ENCODE results near the gene ANAPC15. TPM values are rescaled to one million over a fixed set of nuclear protein-coding genes. Genes with fewer than 3 reads are reported as not detected.

ANAPC15 gene
- polyA plus RNA-seq, 1 of the 3 experiments (the other 2 are of a cell fraction): 92.3 TPM

GRCh38 chr11:72136684-72137262 is 24.3 kb upstream of the ANAPC15 start:
- Histone ChIP-seq H3K4me1 (ENCODE audit: control insufficient read depth in 1 of 2, insufficient read depth in 2 of 2, low read depth in 1 of 2, low read length in 1 of 2) (no peaks in the 10 kb centered on the region), H4K20me1 (ENCODE audit: insufficient read depth) (no peaks in the 10 kb centered on the region), H3K4me2 (no peak overlapping the region), H3K9ac (no peak overlapping the region), H2AFZ (ENCODE audit: low read depth) (no peak overlapping the region), H3K79me2 (ENCODE audit: insufficient read depth) (no peaks in the 10 kb centered on the region), H3K9me3 (no peaks in the 10 kb centered on the region), H3K27me3 (ENCODE audit: insufficient read depth) (0 out of 2 replicates have a peak, but pooled peaks cover 4% of the 10 kb centered on the region), H3K27ac (ENCODE audit: low read depth in 2 of 2, low read length in 1 of 2) (no peak overlapping the region), H3K36me3 (replicated peaks in 1 of 2; ENCODE audit: control insufficient read depth in 1 of 2, insufficient read depth in 2 of 2, low read length in 1 of 2) (no peaks in the 10 kb centered on the region), H3K4me3 (ENCODE audit: low read depth in 2 of 2, low read length in 1 of 2) (no peak overlapping the region), H3K9me2 (no peaks in the 10 kb centered on the region), H3F3A (replicated peaks; ENCODE audit: insufficient read depth) (no peaks in the 10 kb centered on the region)
- TF ChIP-seq RXRA (IDR thresholded peaks at IDR 0.05; ENCODE audit: borderline replicate concordance, low read depth): no peak
- no peak for TF ChIP-seq GATA2 (CRISPR knock-in tag; IDR thresholded peaks at IDR 0.05)
- no peak for TF ChIP-seq FOXJ3 (CRISPR knock-in tag; IDR thresholded peaks at IDR 0.05)
- TF ChIP-seq, protein P1, sequence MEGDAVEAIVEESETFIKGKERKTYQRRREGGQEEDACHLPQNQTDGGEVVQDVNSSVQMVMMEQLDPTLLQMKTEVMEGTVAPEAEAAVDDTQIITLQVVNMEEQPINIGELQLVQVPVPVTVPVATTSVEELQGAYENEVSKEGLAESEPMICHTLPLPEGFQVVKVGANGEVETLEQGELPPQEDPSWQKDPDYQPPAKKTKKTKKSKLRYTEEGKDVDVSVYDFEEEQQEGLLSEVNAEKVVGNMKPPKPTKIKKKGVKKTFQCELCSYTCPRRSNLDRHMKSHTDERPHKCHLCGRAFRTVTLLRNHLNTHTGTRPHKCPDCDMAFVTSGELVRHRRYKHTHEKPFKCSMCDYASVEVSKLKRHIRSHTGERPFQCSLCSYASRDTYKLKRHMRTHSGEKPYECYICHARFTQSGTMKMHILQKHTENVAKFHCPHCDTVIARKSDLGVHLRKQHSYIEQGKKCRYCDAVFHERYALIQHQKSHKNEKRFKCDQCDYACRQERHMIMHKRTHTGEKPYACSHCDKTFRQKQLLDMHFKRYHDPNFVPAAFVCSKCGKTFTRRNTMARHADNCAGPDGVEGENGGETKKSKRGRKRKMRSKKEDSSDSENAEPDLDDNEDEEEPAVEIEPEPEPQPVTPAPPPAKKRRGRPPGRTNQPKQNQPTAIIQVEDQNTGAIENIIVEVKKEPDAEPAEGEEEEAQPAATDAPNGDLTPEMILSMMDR (IDR thresholded peaks at IDR 0.05): no peak
- CTCF ChIA-PET: interaction anchor here (0.6 to 2.3 kb wide), 3 partner anchors 10 to 159 kb away, joined by 3 to 7 read pairs (median 3); no protein-coding TSS in a partner anchor
- WGBS (ENCODE audit: low lambda C conversion rate): 69% methylated on average over 4 of the region's 4 CpGs
- POLR2A ChIA-PET: interaction anchor here (0.7 kb wide), 1 partner anchor 100 kb away, joined by 3 read pairs; no protein-coding TSS in a partner anchor
- no peak for DNase-seq

DNA sequence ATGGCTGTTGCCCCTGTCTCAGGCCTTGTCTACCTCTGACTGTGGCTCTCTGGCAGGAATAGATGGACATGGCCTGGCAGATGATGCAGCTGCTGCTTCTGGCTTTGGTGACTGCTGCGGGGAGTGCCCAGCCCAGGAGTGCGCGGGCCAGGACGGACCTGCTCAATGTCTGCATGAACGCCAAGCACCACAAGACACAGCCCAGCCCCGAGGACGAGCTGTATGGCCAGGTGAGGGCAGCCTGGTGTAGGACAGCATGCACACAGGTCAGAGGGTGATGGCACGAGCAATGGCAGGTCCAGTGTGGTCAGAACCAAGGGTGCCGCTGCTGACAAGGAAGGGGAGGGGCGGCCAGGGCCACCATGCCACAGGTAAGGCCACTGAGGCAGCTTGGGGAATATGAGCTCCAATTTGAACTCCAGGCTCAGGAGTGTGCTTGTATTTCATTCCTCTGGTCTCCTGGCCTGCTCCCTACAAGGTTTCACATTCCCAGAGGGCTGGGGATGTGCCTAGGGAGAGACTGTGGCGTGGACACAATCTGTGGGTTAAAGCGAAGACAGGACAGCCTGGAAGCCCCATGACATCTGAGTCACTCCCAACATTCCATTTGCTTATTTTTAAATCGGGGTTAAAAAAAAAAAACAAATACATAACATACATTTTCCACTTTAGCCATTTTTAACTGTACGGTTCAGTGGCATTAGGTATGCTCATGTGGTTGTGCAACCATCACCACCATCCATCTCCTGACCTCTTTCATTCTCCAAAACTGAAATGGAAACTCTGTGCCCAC is 23.6 kb upstream of the ANAPC15 start:
- H3K4me3 ChIP-seq (ENCODE audit: low read depth in 2 of 2, low read length in 1 of 2): no peak overlapping the region
- H3K9me2 ChIP-seq: no peaks in the 10 kb centered on the region
- H3K27me3 ChIP-seq (ENCODE audit: insufficient read depth): 0 out of 2 replicates have a peak, but pooled peaks cover 4% of the 10 kb centered on the region
- no peak overlapping the region for H3K27ac ChIP-seq (ENCODE audit: low read depth in 2 of 2, low read length in 1 of 2)
- H3K4me1 ChIP-seq (ENCODE audit: control insufficient read depth in 1 of 2, insufficient read depth in 2 of 2, low read depth in 1 of 2, low read length in 1 of 2): no peaks in the 10 kb centered on the region
- H3K36me3 ChIP-seq (replicated peaks in 1 of 2; ENCODE audit: control insufficient read depth in 1 of 2, insufficient read depth in 2 of 2, low read length in 1 of 2): no peaks in the 10 kb centered on the region
- ChIA-PET CTCF (interaction anchor here (1.1 kb wide), 1 partner anchor 8 kb away, joined by 4 read pairs; no protein-coding TSS in a partner anchor), POLR2A (no interaction called here)
- H4K20me1 ChIP-seq (ENCODE audit: insufficient read depth): no peaks in the 10 kb centered on the region
- no peaks in the 10 kb centered on the region for H3K79me2 ChIP-seq (ENCODE audit: insufficient read depth)
- H3K4me2 ChIP-seq: no peak overlapping the region
- no peak overlapping the region for H2AFZ ChIP-seq (ENCODE audit: low read depth)
- WGBS (ENCODE audit: low lambda C conversion rate): 79% methylated on average over 13 of the region's 14 CpGs
- no peak for DNase-seq
- no peaks in the 10 kb centered on the region for H3F3A ChIP-seq (replicated peaks; ENCODE audit: insufficient read depth)
- H3K9me3 ChIP-seq: no peaks in the 10 kb centered on the region
- H3K9ac ChIP-seq: no peak overlapping the region
- TF ChIP-seq MEF2A (IDR thresholded peaks at IDR 0.05; ENCODE audit: borderline replicate concordance, low read depth): no peak
- TF ChIP-seq, protein P1 (IDR thresholded peaks at IDR 0.05): no peak
- no peak for TF ChIP-seq RFX5 (IDR thresholded peaks at IDR 0.05; ENCODE audit: low read length)
- TF ChIP-seq MXI1 (IDR thresholded peaks at IDR 0.05; ENCODE audit: low read depth, low read length): no peak
- TF ChIP-seq, protein P2, sequence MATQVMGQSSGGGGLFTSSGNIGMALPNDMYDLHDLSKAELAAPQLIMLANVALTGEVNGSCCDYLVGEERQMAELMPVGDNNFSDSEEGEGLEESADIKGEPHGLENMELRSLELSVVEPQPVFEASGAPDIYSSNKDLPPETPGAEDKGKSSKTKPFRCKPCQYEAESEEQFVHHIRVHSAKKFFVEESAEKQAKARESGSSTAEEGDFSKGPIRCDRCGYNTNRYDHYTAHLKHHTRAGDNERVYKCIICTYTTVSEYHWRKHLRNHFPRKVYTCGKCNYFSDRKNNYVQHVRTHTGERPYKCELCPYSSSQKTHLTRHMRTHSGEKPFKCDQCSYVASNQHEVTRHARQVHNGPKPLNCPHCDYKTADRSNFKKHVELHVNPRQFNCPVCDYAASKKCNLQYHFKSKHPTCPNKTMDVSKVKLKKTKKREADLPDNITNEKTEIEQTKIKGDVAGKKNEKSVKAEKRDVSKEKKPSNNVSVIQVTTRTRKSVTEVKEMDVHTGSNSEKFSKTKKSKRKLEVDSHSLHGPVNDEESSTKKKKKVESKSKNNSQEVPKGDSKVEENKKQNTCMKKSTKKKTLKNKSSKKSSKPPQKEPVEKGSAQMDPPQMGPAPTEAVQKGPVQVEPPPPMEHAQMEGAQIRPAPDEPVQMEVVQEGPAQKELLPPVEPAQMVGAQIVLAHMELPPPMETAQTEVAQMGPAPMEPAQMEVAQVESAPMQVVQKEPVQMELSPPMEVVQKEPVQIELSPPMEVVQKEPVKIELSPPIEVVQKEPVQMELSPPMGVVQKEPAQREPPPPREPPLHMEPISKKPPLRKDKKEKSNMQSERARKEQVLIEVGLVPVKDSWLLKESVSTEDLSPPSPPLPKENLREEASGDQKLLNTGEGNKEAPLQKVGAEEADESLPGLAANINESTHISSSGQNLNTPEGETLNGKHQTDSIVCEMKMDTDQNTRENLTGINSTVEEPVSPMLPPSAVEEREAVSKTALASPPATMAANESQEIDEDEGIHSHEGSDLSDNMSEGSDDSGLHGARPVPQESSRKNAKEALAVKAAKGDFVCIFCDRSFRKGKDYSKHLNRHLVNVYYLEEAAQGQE (IDR thresholded peaks at IDR 0.05; ENCODE audit: low read depth, low read length): no peak
- TF ChIP-seq USF1 (IDR thresholded peaks at IDR 0.05; ENCODE audit: borderline replicate concordance, low read depth): no peak
- no peak for TF ChIP-seq USF2 (IDR thresholded peaks at IDR 0.05; ENCODE audit: borderline replicate concordance, low read depth, low read length)
- TF ChIP-seq NFIC (IDR thresholded peaks at IDR 0.05; ENCODE audit: borderline replicate concordance): no peak
- no peak for TF ChIP-seq NRF1 (IDR thresholded peaks at IDR 0.05; ENCODE audit: low read depth, low read length)
